ENCODE results near the gene CPTP.

Gene CPTP

DNA sequence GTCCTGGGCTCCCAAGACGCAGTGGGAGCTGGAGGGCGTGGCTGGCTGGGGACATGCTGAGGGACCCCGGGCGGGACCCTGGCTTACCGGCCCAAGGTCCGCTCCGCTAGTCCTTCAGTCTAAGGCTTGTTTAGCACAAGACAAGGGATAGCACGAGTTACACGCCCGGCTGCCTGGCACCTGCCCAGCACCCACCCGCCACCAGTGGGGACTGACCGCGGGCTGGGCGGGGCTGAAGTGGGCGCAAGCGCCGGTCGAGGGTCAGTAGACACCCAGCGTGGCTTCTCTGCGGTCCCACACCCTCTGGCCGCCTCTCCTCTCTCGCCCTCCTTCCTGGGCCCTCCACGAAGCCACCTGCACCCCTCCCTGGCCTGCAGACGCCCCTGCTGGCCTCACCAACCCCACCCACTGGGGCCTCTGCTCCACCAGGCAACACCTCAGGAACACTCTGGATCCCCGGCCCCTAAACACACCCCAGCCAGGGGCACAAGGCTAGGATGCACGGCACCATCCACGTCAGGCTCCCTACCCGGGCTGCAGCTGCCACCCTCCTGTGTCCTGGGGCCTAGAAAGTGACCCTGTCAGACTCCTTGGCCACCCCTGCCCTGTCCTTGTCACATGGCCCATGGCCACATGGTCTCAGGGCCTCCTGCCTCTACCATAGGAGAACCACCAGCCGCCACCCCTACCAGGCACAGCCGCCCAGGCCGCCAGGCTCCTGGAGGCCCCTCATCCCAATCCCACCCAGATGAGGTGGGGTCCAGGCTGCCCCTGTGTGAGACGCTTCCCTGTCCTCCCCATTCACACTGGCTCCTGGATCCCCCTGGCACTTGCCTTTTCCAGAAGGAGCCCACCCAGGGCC is 12.6 kb downstream of the CPTP start:
- DNase-seq: no peak

DNA sequence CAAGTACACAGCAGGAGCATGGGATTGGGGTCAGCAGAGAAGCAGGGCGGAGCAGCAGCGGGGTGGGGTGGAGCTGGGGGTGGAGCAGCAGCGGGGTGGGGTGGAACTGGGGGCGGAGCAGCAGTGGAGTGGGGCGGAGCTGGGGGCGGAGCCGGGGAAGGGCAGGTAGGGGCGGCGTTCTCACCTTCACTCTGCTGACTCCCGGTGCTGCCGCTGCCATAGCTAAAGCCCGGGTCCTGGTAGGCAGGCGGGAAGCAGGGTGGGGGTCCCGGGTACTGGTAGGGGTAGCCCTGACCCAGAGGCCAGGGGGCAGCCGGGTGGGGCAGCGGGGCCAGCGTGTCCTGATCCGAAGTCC is 13.2 kb downstream of the CPTP start:
- peak; percentile 79 for DNase-seq

DNA sequence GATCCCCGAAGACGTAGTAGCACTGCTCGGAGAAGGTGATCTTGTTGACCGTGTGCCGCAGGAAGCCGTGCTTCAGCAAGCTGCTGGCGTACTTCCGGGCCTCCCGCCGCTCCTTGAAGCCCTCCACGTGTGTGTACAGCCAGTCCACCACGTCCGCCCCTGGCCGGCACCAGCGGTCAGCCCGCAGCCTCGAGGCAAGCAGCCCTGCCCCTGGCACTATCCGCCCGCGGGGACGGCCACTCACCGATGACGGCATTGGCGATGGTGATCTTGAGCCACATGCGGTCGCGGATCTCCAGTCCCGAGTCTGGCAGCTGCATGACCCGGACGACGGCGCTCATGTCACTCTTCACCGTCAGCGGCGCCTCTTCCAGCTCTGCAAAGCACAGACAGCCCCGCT is 13.7 kb downstream of the CPTP start:
- DNase-seq: no peak

DNA sequence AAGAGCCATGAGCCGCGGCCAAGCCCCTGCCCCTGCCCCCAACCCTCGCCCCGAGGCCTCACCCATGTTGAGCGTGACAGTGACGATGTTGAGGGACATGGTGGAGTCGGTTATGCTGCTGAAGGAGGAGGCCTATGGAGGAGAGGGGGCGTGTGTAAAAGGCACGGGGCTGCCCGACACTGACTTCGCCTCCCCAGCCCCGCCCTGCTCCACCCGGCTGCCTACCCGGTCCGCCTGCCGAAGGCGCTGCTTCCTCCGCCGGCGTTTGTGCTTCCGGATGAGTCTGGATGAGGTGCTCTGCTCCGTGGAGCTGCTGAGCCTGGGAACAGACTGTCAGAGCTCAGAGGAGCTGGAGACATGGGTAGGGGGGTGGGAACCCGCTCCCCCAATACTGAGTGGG is 15.6 kb downstream of the CPTP start:
- DNase-seq: no peak

GRCh38 chr1:1340791-1341548 is 16.4 kb downstream of the CPTP start:
- no peak for DNase-seq

DNA sequence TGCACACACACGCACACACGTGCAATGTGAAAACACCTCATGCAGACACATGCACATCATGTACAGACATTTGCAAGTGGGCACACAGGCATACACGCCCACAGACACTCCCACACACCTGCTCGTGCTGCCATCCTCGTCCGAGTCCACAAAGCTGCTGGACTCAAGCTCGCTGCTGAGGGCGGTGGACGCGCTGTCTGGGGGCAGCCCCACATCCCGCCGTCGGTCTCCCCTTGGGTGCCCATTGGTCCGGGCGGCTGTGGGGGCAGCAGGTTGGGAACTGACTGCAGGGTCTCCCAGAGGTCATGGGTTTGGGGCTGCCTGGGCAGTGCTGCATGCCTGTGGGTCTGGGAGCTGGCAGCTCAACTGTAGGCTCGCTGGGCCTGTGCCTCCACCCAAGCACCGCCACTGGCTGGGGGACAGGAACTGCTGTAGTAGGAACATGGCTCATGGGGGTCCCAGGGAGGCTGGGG is 17.0 kb downstream of the CPTP start:
- DNase-seq: no peak

DNA sequence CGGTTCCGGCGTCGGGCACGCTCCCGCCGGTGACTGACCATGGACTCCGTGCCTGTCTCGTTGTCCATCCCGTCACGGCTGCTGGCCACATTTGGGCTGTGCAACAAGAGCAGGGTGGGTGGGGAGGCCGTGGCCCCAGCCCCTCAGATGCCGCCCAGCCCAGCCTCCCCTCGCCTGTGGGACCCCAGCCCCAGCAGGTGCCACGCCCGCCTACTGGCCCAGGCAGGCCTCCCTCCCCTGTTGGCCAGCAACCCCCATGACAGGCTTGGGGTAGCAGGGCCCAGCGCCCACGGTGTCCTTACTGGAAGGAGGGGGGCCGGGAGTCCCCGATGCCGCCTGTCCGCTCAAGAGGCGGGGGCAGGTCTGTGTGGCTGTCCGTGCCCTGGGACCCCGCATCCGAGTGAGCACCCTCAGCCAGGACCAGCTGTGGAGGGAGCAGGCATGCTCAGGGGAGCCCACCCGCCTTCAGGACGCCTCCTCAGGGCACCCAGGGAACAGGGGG is 17.5 kb downstream of the CPTP start:
- no peak for DNase-seq

DNA sequence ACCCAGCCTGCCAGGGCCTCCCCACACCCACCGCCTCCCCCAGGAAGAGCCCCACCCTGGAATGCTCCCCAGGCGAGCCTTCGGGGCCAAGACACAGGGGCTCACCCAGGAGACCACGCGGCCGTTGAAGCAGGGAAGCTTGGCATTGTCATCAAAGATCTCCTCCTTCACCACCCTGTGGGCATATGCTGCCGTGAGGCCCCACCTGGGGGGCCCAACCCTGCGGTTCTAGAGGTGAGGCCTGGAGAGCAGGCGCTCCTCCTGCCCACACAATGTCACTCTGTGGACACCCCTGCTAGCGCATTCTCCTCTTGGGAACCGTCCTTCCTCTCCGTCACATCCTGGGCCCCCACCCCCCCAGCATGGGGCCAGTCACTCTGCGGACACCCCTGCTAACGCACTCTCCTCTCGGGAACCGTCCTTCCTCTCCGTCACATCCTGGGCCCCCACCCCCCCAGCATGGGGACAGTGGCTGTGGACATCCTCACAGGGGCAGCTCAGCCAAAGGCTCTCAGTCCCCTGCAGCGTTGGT is 18.0 kb downstream of the CPTP start:
- no peak for DNase-seq

DNA sequence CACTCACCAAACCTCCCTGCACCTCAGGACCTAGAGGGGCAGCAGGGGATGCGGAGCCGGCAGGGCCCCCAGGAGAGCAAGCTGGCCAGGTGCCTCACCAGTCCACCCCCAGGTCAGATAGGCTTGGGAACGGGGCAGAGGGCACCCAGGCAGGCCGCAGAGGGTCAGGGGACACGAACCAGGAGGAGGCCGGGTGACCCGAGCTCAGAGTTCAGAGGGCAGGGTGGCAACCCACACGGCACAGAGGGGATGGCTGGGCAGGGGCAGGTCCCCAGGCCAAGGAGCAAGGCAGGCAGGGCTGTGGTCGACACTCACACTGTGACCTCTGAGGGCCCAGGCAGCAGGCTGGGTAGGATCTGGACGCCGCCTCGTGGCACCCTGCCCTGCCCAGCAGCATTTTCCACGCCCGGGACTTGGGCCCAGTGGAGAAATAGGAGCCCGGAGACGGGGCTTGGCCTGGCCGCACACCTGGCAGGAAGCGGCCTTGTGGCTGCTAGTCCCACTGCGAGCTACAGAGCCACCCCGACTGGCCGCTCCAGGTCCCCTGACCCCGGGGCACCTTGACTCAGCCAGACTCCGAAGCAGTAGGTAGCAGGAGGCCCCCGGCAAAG is 19.3 kb downstream of the CPTP start:
- DNase-seq: no peak

GRCh38 chr1:1344655-1345361 is 20.2 kb downstream of the CPTP start:
- no peak for DNase-seq

GRCh38 chr1:1345384-1345783 is 20.8 kb downstream of the CPTP start:
- no peak for DNase-seq

DNA sequence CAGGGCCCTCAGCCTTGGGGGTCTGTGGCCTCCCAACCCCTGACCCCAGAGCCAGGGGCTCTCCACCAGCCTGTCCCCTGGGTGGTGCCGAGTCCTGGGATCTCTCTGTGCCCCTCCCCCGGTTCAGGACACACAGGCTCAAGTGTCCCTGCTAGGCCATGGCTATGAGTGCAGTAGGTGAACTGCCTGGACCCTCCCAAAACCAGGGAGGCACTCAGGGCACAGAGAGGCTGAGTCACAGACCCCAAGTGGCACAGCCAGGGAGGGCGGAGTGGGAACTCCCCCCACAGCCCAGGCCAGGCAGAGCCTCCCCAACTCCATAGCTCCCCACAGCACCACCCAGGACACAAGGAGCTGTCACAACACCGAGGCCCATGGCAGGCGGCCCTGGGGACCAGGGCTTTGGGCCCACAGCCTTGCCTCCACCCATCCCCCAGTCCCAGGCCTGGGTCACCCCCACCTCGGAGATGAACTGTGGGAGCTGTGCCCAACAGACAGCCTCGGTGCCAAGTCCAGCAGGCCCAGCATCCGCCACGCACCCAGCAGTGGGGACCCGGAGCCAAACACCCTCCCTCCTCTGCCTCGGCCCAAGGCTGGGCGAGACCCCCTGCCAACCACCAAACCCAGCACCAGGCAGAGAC is 21.4 kb downstream of the CPTP start:
- no peak for DNase-seq

- no peak for DNase-seq
Measured at GRCh38 chr1:1346501-1346890, 21.9 kb downstream of the CPTP start.

- no peak for DNase-seq
Measured at GRCh38 chr1:1347026-1347595, 22.5 kb downstream of the CPTP start.

- DNase-seq: no peak
Measured at GRCh38 chr1:1347663-1348419, 23.2 kb downstream of the CPTP start.

DNA sequence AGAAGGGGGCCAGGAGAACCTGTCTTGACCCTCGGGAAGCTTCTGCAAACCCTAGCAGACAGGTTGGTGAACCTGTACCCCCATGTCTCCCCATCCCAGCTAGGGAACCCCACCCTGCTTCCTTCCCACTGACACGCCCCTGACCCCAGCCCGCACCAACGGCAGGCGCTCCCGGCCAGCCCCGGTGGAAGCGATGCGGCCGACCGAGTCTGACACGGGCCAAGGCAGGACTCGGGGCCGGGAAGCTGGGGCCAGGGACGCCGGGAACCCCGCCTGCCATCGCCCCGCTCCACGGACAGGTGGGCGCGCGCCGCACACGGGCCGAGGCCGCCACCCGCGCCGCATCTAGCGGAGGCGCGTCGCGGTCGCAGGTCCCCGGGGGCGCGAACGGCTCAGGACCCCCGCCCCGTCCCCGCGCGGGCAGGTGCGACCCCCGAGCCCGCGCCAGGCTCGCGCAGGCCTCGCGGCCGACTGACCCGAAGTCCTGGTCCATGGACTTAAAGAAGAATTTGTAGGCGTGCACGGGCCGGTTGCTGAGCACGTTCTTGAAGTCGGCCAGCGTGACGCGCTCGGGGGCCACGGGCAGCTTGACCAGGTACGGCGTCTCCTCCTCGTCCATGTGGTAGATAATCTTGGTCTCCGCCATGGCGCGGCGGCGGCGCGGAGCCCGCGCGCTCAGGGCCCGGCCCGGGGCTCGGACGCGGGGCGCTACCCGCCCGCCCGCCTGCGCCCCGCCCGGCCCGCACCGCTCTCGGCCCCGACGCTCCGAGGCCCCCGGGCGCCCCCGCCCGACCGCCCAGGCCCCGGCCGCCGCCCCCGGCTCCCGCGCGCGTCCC is 24.0 kb downstream of the CPTP start:
- DNase-seq: no peak

- DNase-seq: peak; percentile 90
Measured at GRCh38 chr1:1349256-1350012, 24.8 kb downstream of the CPTP start, which contains the start of gene DVL1. Gene DVL1, minus strand, starts transcription at chr1:1349418. Its CDS starts 353 bp downstream, at chr1:1349065.

DNA sequence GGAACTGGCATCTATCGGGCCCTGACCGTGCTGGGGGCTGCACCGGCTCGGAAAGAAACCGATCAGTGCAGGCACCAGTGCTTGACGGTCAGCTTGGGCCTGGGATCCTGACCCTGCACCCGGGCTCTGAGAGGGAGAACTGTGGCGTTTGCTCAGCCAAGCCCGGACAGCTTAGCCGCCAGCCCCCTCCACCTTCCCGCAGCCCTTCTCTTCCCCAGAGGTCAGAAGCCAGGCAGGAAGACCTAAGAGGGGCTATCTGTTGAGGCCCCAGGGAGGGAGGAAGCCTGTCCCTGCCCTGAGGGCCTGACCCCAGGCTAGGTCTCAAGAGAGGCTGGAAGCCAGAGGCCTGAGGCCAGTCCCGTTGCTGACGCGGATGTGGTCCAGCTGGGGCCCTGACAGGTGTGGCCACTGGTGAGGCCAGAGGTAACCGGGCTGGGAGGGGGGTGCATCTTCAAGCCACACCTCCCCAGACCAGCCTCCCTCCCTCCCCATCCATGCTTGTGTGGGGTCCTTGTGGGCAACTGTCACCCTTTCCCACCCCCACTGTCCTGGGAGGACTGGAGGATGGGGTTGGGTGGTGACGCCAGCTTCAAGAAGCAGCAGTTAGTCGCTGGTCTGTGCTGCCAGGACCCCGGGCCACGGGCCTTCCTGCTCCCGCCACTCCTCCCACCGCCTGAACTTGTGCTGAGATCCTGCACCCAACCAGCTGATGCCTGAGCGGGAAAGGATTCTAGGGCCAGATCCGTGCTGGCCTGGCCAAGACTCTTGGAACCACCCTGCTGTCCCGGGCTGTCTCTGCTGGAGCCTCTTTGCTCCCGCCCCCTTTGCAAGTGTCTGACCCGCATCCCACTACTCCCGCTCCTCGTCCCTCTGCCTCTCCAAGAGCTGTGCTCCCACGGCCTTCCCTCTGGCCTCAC is 27.2 kb downstream of the CPTP start:
- DNase-seq: no peak
